ENCODE results near the gene COX5B. TPM values are rescaled to one million over a fixed set of nuclear protein-coding genes. Genes with fewer than 3 reads are reported as not detected.

Gene COX5B
- total RNA-seq = 191 and 262 TPM in 2 replicates

GRCh38 chr2:97645695-97646629 is at the start of gene COX5B:
Gene COX5B (plus strand): TSS chr2:97646062. CDS start chr2:97646087, 25 bp downstream.

GRCh38 chr2:97663962-97664635 is 18.2 kb downstream of the COX5B start, which contains the start of gene ACTR1B:
Gene ACTR1B (minus strand): TSS chr2:97664044. CDS start chr2:97663890, 154 bp downstream.

GRCh38 chr2:97669448-97669847 is 23.6 kb downstream of the COX5B start, which contains the start of gene C2orf92:
Gene C2orf92 (plus strand): TSS chr2:97669713. CDS start chr2:97669789, 76 bp downstream.

Other genes starting within 250 kb of the COX5B start
- gene ANKRD36B, start 56.2 kb upstream of the COX5B start, total RNA-seq = 32.5 and 45.6 TPM in 2 replicates
- 84.1 and 93.2 TPM in 2 replicates for gene ACTR1B, start 18.0 kb downstream of the COX5B start, total RNA-seq
- 2.0 and 2.5 TPM in 2 replicates for gene C2orf92, start 23.7 kb downstream of the COX5B start, total RNA-seq
- gene ZAP70, start 67.5 kb downstream of the COX5B start, total RNA-seq = 0.12 TPM in 1 of 2 replicates, not detected in the other

Data from uterine smooth muscle cell (primary cell).